Ecto neural progenitor cell (in vitro differentiated cells): ENCODE results near the gene ERFE.

Source experiments
- DNase-seq: peaks from one replicate; pipeline ENCODE4 v3.0.0-alpha.2; 2018; ENCODE audit warnings: low spot score

The ERFE gene

DNA sequence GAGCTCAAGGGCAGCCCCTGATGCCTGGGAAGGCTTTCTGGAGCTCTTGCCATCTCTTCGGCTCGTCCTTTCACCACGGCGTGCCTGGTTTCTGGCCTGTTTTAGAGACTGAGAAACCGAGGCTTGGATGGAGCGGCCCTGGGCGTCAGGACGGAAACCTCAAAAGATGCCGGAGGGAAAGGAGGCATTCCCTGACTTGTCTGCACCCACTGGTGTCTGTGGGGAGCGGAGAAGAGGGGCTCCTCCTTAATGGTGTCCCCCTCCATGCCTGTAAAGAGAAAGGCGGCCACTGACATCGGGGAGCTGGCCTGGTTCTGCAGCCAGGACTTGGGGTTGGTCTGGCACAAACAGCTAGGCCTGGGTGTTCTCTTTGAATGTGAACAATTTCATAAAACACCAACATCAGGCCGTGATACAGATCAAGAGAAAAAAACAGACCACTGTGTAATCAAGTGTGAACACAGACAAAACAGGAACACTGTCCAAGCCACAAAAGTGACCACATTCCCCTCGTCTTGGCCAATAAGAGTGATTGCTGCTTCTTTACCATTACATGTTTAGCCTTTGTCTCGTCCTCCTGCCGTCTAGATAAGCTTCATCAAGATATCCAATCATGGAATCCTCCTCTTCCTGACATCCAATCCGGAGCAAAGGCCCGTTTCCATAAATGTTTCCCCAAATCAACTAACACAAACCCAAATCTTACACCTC is 45.4 kb downstream of the ERFE start:
- no peak for DNase-seq

DNA sequence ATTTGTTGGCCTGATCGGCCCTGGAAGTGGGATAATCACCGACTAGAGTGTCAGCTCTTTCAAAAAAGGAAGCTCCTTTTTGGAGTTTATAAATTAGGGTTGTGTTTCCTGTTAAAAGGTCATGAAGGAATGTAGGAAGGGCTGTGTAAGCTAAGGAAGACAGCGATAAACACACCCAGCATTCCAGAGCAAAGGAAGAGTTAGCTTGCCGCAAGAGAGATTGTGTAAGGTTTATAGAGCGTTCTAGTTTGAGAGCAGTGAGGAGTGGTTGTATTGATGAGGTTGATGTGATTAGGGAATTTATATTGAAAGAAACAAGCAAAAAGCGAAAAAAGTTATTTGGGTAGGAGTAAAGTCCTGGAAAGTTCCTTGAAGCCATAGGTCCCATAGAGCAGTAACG is 48.2 kb downstream of the ERFE start:
- DNase-seq: no peak

GRCh38 chr2:238216651-238217184 is 57.9 kb downstream of the ERFE start:
- no peak for DNase-seq
